A673 (cell line): Measurements from ENCODE around the gene GAB2. TPM values are rescaled to one million over a fixed set of nuclear protein-coding genes. Genes with fewer than 3 reads are reported as not detected.

Experiments
- BruUV-seq: library from RNA; stranded (reverse); fragments of 400-500 nt; replicated peaks from 2 replicates; lab custom pipeline; 2021; lab: Mats Ljungman, UMichigan
- CTCF ChIA-PET: fragments of 300-600 bp; sonication (Branson Sonifier 250); formaldehyde crosslinking; loops from one replicate; lab custom pipeline; 2022; ENCODE audit warnings: antibody characterized with exemption; lab: Charles Lee
- POLR2A ChIA-PET: fragments of 300-600 bp; sonication (Branson Sonifier 250); formaldehyde crosslinking; loops from one replicate; lab custom pipeline; 2022; ENCODE audit warnings: antibody characterized with exemption; ENCODE audit not compliant: low non-redundant PET; lab: Charles Lee
- DNase-seq: peaks from one replicate; pipeline ENCODE4 v3.0.0-alpha.2; 2015; ENCODE audit warnings: low spot score
- H3K27ac ChIP-seq: fragments of 200-600 bp; sonication (generic); 2 replicates; pipeline ENCODE4 v1.5.1; 2016; ENCODE audit warnings: mixed run types, low read depth, mild to moderate bottlenecking, mixed read lengths, antibody characterized with exemption, low read length; ENCODE audit not compliant: poor library complexity, severe bottlenecking
- H3K27me3 ChIP-seq: fragments of 200-600 bp; sonication (generic); replicated peaks from 2 replicates; pipeline ENCODE4 v1.6.1; 2017; ENCODE audit warnings: mixed run types, low read depth, mild to moderate bottlenecking, mixed read lengths, antibody characterized with exemption, low read length; ENCODE audit not compliant: insufficient read depth, poor library complexity
- H3K36me3 ChIP-seq: fragments of 200-600 bp; sonication (generic); 2 replicates; pipeline ENCODE4 v1.6.1; 2016; ENCODE audit warnings: mixed run types, mild to moderate bottlenecking, mixed read lengths, antibody characterized with exemption, low read length; ENCODE audit not compliant: insufficient read depth, poor library complexity, severe bottlenecking
- H3K4me1 ChIP-seq: fragments of 200-600 bp; sonication (generic); 2 replicates; pipeline ENCODE4 v1.6.1; 2017; ENCODE audit warnings: mixed run types, mild to moderate bottlenecking, mixed read lengths, antibody characterized with exemption, low read length; ENCODE audit not compliant: insufficient read depth, poor library complexity, severe bottlenecking
- H3K4me3 ChIP-seq: fragments of 200-600 bp; sonication (generic); 2 replicates; pipeline ENCODE4 v1.5.1; 2016; ENCODE audit warnings: low read depth, mixed run types, mild to moderate bottlenecking, mixed read lengths, low read length; ENCODE audit not compliant: poor library complexity, severe bottlenecking
- H3K9me3 ChIP-seq: fragments of 200-600 bp; sonication (generic); 2 replicates; pipeline ENCODE4 v1.6.1; 2016; ENCODE audit warnings: mixed run types, low read depth, mild to moderate bottlenecking, mixed read lengths, antibody characterized with exemption, low read length; ENCODE audit not compliant: poor library complexity, severe bottlenecking
- CTCF ChIP-seq: fragments of 300-800, 200-600 bp; sonication (generic); conservative IDR thresholded peaks from 2 replicates; pipeline ENCODE4 v1.5.1; 2017; ENCODE audit warnings: low read depth, mild to moderate bottlenecking, antibody characterized with exemption, low read length, moderate library complexity, mixed read lengths
- EZH2 ChIP-seq: fragments of 200-600 bp; sonication (generic); IDR thresholded peaks from 2 replicates; pipeline ENCODE4 v1.6.1; 2017; ENCODE audit warnings: borderline replicate concordance, low read depth, mild to moderate bottlenecking, mixed read lengths, antibody characterized with exemption, low read length; ENCODE audit not compliant: poor library complexity, severe bottlenecking
- intact Hi-C: fragments of 100-400 bp; cut with micrococcal nuclease; formaldehyde crosslinking; loops from one replicate; pipeline ENCODE4 v1.10.0; 2022; ENCODE audit not compliant: unreplicated experiment
- total RNA-seq: library from RNA; stranded (reverse); gene quantifications from 2 replicates; pipeline ENCODE4 v1.2.3, GENCODE V29; 2021

Gene GAB2
- total RNA-seq, 1 experiment from 2014 or later, result 21.5 TPM

- ChIA-PET CTCF (no interaction called here), POLR2A (no interaction called here)
- Histone ChIP-seq H3K36me3 (no peaks in the 10 kb centered on the region), H3K4me1 (no peaks in the 10 kb centered on the region), H3K27me3 (no peaks in the 10 kb centered on the region), H3K27ac (no peak overlapping the region), H3K4me3 (no peak overlapping the region), H3K9me3 (no peaks in the 10 kb centered on the region)
- DNase-seq, result no peak
- no peak for TF ChIP-seq EZH2
- TF ChIP-seq CTCF, result no peak
- BruUV-seq, result no TSS peak
- intact Hi-C loops, result no loop called here
Measured at GRCh38 chr11:78450866-78451265, 33.2 kb upstream of the GAB2 start.

GRCh38 chr11:78449866-78450265 lies 32.2 kb upstream of the GAB2 start:
- BruUV-seq, result no TSS peak
- ChIA-PET POLR2A (no interaction called here), CTCF (no interaction called here)
- Histone ChIP-seq H3K4me3 (no peak overlapping the region), H3K9me3 (no peaks in the 10 kb centered on the region), H3K27ac (no peak overlapping the region), H3K27me3 (no peaks in the 10 kb centered on the region), H3K36me3 (no peaks in the 10 kb centered on the region), H3K4me1 (no peaks in the 10 kb centered on the region)
- intact Hi-C loops, result no loop called here
- DNase-seq, result no peak
- TF ChIP-seq CTCF (no peak), EZH2 (no peak)

GRCh38 chr11:78446210-78446609 lies 28.6 kb upstream of the GAB2 start:
- intact Hi-C loops, result no loop called here
- TF ChIP-seq EZH2, result no peak
- TF ChIP-seq CTCF, result no peak
- ChIA-PET POLR2A (no interaction called here), CTCF (no interaction called here)
- Histone ChIP-seq H3K9me3 (no peaks in the 10 kb centered on the region), H3K4me1 (no peaks in the 10 kb centered on the region), H3K27ac (no peak overlapping the region), H3K4me3 (no peak overlapping the region), H3K27me3 (no peaks in the 10 kb centered on the region), H3K36me3 (peaks cover 22% of the 10 kb centered on the region)
- no peak for DNase-seq
- no TSS peak for BruUV-seq
